Muscle layer of duodenum (tissue), 2 donors: Measurements from ENCODE around the gene RHOC.

ENCODE experiments used
- H3K27ac ChIP-seq: one replicate; pipeline ENCODE4 v1.7.0; 2013; ENCODE audit warnings: mild to moderate bottlenecking, low read length
- H3K27me3 ChIP-seq: one replicate; pipeline ENCODE4 v1.7.0; 2013; ENCODE audit warnings: low read depth, mild to moderate bottlenecking, control low read depth, low read length
- H3K36me3 ChIP-seq, 2 donors: one replicate each; pipeline ENCODE4 v1.7.0; 2013; ENCODE audit warnings: low read length in 2 of 2, control low read depth in 1 of 2, mild to moderate bottlenecking in 1 of 2; ENCODE audit not compliant: insufficient read depth in 2 of 2, control insufficient read depth in 1 of 2
- H3K4me1 ChIP-seq, 2 donors: one replicate each; pipeline ENCODE4 v1.7.0; 2013; ENCODE audit warnings: low read length in 2 of 2, mild to moderate bottlenecking in 2 of 2, control low read depth in 1 of 2, moderate library complexity in 1 of 2; ENCODE audit not compliant: insufficient read depth in 2 of 2, control insufficient read depth in 1 of 2
- H3K4me3 ChIP-seq, 2 donors: one replicate each; pipeline ENCODE4 v1.7.0; 2013; ENCODE audit warnings: low read length in 2 of 2, low read depth in 1 of 2, mild to moderate bottlenecking in 1 of 2
- H3K9me3 ChIP-seq, 2 donors: one replicate each; pipeline ENCODE4 v1.7.0; 2013; ENCODE audit warnings: low read length in 2 of 2, control low read depth in 1 of 2, mild to moderate bottlenecking in 1 of 2; ENCODE audit not compliant: control insufficient read depth in 1 of 2
- donor health status: healthy.

Gene RHOC

DNA sequence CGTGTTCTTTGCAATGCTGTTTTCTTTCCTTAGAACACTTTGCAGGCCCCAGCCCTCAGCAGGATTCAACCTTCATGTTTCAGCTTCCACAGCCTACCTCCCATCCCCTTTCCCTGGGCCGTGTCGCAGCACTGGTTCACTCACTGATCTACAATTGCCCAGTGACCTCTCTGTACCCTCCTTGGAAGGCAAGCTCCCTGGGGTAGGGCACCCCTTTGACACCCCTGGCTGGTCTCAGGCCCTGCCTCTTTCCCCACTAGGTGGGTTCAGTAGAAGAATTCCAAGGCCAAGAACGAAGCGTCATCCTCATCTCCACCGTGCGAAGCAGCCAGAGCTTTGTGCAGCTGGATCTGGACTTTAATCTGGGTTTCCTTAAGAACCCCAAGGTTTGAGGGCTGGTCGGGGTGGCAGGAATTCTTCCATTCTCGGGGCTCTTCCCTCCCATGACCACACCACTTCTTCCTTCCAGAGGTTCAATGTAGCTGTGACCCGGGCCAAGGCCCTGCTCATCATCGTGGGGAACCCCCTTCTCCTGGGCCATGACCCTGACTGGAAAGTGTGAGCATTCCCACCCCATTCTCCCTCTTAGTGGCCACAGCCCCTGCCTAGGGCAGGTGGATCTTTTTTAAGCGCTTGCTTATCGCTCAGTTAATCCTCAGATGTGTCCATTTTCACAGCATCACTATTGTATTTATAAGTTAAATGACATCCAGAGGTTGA, 7.3 kb downstream of the RHOC start:
- peak overlapping the region; percentile 91 for H3K27ac ChIP-seq
- no peaks in the 10 kb centered on the region for H3K9me3 ChIP-seq
- H3K4me3 ChIP-seq: no peak overlapping the region
- H3K4me1 ChIP-seq: peaks cover 46 to 53% of the 10 kb centered on the region in 2 donors
- H3K36me3 ChIP-seq: peaks cover 49 to 50% of the 10 kb centered on the region in 2 donors
- H3K27me3 ChIP-seq: no peaks in the 10 kb centered on the region

DNA sequence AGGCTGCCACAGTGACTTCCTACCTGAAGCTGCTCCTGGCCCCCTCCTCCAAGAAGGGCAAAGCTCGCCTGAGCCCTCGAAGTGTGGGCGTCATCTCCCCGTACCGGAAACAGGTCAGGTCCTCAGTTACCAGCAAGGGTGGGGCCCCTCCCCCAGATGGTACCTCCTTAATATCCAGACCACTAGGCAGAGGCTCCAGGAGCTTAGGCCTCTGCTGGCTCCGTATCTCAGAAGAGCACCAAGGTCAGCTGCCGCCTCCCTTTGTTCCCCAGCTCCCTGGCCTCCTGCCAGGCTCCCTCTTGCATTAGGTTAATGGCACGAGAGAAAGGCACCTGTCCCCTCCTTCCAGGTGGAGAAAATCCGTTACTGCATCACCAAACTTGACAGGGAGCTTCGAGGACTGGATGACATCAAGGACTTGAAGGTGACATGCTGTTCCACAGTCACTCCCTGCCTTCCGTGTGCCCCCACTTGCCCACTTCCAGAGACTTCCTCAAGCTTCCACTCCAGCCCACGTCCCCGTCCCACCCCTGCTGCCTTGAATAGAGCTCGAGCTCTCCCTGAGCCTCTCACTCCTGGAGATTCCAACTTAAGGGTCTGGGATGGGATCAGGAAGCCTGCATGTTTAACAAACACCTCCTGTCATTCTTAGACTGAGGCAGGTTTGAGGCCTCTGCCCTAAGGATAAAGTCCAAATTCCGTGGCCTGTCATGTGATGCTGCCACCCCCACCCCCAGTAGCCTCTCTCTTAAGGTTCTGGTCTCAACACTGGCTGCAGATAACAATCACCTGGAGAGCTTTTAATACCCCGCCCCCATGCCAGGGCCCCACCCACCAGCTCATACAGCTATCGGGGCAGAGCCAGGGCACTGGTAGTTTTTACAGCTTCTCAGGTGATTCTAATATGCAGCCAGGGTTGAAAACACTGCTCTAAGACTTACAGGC, 8.3 kb downstream of the RHOC start:
- Histone ChIP-seq H3K4me1 (peaks cover 36 to 45% of the 10 kb centered on the region in 2 donors), H3K4me3 (no peak overlapping the region), H3K9me3 (no peaks in the 10 kb centered on the region), H3K27ac (peak overlapping the region; percentile 91), H3K36me3 (peaks cover 49 to 55% of the 10 kb centered on the region in 2 donors), H3K27me3 (no peaks in the 10 kb centered on the region)

DNA sequence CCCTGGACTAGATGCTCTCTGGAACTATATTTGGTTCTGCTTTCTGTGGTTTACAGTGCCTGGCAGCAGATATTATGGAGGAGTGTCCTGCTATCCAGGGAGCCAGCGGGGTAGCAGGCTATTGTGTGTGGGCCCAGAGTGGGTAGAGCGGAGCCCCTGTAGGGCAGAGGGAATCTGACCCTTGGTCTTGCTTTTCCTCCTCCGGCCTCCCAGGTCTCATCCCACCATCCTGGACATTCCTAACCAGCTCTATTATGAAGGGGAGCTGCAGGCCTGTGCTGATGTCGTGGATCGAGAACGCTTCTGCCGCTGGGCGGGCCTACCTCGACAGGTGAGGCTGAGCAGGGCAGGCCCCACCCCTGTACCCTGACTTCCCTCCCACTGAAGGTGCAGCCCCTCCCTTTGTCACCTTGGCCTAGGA, 9.1 kb downstream of the RHOC start:
- Histone ChIP-seq H3K9me3 (no peaks in the 10 kb centered on the region), H3K27me3 (no peaks in the 10 kb centered on the region), H3K4me1 (peaks cover 31 to 42% of the 10 kb centered on the region in 2 donors), H3K4me3 (no peak overlapping the region), H3K36me3 (peaks cover 52 to 56% of the 10 kb centered on the region in 2 donors), H3K27ac (no peak overlapping the region)

DNA sequence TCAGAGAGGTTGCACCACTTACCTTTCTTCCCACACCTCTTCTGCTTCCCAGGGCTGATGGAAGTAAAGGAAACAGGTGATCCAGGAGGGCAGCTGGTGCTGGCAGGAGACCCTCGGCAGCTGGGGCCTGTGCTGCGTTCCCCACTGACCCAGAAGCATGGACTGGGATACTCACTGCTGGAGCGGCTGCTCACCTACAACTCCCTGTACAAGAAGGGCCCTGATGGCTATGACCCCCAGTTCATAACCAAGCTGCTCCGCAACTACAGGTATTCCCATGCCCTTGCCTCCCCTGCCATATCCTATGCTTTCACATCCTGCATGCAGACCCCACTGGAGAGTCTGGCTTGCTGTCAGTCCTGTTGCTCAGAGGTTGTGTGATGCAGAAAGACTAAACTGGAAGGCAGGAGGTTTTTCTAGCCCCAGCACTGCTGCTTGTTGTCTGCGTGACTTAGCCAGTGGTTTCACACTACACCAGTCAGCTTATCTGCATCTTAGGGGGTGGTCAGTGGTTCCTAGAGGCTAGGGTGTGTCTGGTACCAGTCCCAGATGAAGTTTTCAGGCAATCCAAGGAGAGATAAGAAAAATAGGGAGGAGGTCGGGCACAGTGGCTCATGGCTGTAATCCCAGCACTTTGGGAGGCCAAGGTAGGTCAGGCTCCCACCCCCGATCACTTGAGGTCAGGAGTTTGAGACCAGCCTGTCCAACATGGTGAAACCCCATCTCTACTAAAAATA, 10.2 kb downstream of the RHOC start:
- no peak overlapping the region for H3K27ac ChIP-seq
- H3K4me1 ChIP-seq: peaks cover 28 to 32% of the 10 kb centered on the region in 2 donors
- peaks cover 50 to 61% of the 10 kb centered on the region in 2 donors for H3K36me3 ChIP-seq
- no peaks in the 10 kb centered on the region for H3K27me3 ChIP-seq
- no peak overlapping the region for H3K4me3 ChIP-seq
- no peaks in the 10 kb centered on the region for H3K9me3 ChIP-seq

- Histone ChIP-seq H3K4me1 (peaks cover 14 to 17% of the 10 kb centered on the region in 2 donors), H3K9me3 (no peaks in the 10 kb centered on the region), H3K4me3 (no peak overlapping the region), H3K27me3 (no peaks in the 10 kb centered on the region), H3K27ac (no peak overlapping the region), H3K36me3 (peaks cover 56 to 74% of the 10 kb centered on the region in 2 donors)
Observed at GRCh38 chr1:112695276-112695675, 11.7 kb downstream of the RHOC start.

- Histone ChIP-seq H3K9me3 (no peaks in the 10 kb centered on the region), H3K4me1 (peaks cover 5 to 9% of the 10 kb centered on the region in 2 donors), H3K27me3 (no peaks in the 10 kb centered on the region), H3K36me3 (peaks cover 56 to 82% of the 10 kb centered on the region in 2 donors), H3K27ac (no peak overlapping the region), H3K4me3 (no peak overlapping the region)
Observed at GRCh38 chr1:112694363-112694929, 12.5 kb downstream of the RHOC start.

- no peaks in the 10 kb centered on the region for H3K27me3 ChIP-seq
- H3K36me3 ChIP-seq: peaks cover 53 to 78% of the 10 kb centered on the region in 2 donors
- peaks cover 0 to 3% of the 10 kb centered on the region in 2 donors for H3K4me1 ChIP-seq
- no peak overlapping the region for H3K27ac ChIP-seq
- no peak overlapping the region for H3K4me3 ChIP-seq
- no peaks in the 10 kb centered on the region for H3K9me3 ChIP-seq
Observed at GRCh38 chr1:112693821-112694220, 13.1 kb downstream of the RHOC start.

GRCh38 chr1:112692681-112693080, 14.2 kb downstream of the RHOC start:
- no peak overlapping the region for H3K27ac ChIP-seq
- peaks cover 50 to 69% of the 10 kb centered on the region in 2 donors for H3K36me3 ChIP-seq
- peaks cover 0 to 1% of the 10 kb centered on the region in 2 donors for H3K4me1 ChIP-seq
- no peak overlapping the region for H3K4me3 ChIP-seq
- no peaks in the 10 kb centered on the region for H3K9me3 ChIP-seq
- H3K27me3 ChIP-seq: no peaks in the 10 kb centered on the region

DNA sequence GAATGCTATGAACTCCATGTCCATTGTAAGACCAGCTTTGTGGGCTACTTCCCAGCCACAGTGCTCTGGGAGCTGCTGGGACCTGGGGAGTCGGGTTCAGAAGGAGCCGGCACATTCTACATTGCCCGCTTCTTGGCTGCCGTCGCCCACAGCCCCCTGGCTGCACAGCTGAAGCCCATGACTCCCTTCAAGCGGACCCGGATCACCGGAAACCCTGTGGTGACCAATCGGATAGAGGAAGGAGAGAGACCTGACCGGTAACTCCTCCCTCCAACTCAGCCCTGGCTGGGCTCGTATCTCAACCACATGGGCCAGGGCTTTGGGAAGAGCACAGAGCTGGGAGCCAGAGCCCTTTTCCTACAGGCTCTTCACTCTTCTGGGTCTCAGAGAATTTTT, 17.1 kb downstream of the RHOC start:
- H3K27ac ChIP-seq: no peak overlapping the region
- no peak overlapping the region for H3K4me3 ChIP-seq
- H3K9me3 ChIP-seq: no peaks in the 10 kb centered on the region
- no peaks in the 10 kb centered on the region for H3K27me3 ChIP-seq
- H3K36me3 ChIP-seq: peaks cover 31 to 49% of the 10 kb centered on the region in 2 donors
- peaks cover 0 to 5% of the 10 kb centered on the region in 2 donors for H3K4me1 ChIP-seq

DNA sequence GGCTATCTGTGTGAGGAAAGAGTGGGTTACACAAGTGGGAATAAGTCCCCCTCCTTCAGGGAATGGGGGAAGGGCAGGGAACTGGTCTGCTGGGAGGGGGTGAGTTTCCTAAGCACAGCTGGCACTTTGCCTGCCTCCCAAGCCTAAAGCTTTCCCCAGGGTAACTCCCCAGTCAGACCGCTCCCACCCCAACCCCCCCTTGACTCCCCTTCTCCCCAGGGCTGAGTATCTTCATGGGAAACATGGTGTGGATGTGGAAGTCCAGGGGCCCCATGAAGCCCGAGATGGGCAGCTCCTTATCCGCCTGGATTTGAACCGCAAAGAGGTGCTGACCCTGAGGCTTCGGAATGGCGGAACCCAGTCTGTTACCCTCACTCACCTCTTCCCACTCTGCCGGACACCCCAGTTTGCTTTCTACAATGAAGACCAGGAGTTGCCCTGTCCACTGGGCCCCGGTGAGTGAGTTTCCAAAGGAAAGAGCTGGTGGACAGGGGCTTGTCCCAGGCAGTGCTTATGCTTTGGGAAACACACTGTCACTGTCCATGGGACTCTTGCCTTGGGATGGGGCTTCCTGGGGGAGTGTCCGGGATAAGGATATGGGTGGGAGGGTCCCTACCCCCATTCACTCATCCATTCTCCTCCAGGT, 17.6 kb downstream of the RHOC start:
- Histone ChIP-seq H3K27ac (no peak overlapping the region), H3K4me3 (no peak overlapping the region), H3K27me3 (no peaks in the 10 kb centered on the region), H3K36me3 (peaks cover 28 to 44% of the 10 kb centered on the region in 2 donors), H3K9me3 (no peaks in the 10 kb centered on the region), H3K4me1 (peaks cover 0 to 5% of the 10 kb centered on the region in 2 donors)
